HepG2 (cell line): Measurements from ENCODE around the gene NFS1. TPM values are rescaled to one million over a fixed set of nuclear protein-coding genes. Genes with fewer than 3 reads are reported as not detected.

Experiments
- ATAC-seq: fragments of 200-7000 bp; cut with Tn5 transposase; 3 replicates; pipeline ENCODE4 v1.9.1; 2020; ENCODE audit warnings: mild to moderate bottlenecking, moderate library complexity
- BruUV-seq: library from RNA; stranded (reverse); fragments of 400-500 nt; replicated peaks from 2 replicates; lab custom pipeline; 2021; lab: Mats Ljungman, UMichigan
- CTCF ChIA-PET: fragments of 300-600 bp; formaldehyde crosslinking; extraction: SDS; loops from one replicate; lab custom pipeline; 2021; ENCODE audit warnings: low total read pairs, inconsistent platforms, low intra/inter-chr PET ratio; lab: Yijun Ruan, JAX
- POLR2A ChIA-PET: fragments of 350-600 bp; sonication (Branson Sonifier 250); formaldehyde crosslinking; loops from one replicate; lab custom pipeline; 2020; ENCODE audit warnings: antibody characterized with exemption, inconsistent platforms; lab: Yijun Ruan, JAX
- DNase-seq: peaks from one replicate; pipeline ENCODE4 v3.0.0-alpha.2; 2015; ENCODE audit warnings: low spot score
- FAIRE-seq: peaks from 3 replicates; lab custom pipeline; 2011; peaks lifted over from hg19 to GRCh38; lab: Jason Lieb, UNC
- H2AFZ ChIP-seq: one replicate; pipeline ENCODE4 v1.6.1; 2011; ENCODE audit warnings: low read length, inconsistent platforms
- H3K27ac ChIP-seq: fragments of 300-600 bp; 3 replicates; pipeline ENCODE4 v1.8.0; 2011; ENCODE audit warnings: mixed run types, mild to moderate bottlenecking, mixed read lengths, low read length, inconsistent platforms; ENCODE audit not compliant: insufficient read depth; ENCODE audit errors: extremely low read length
- H3K27me3 ChIP-seq, 2 experiments: fragments of 200-600 bp in 1 of 2; 2 replicates in 1 of 2; 3 replicates in 1 of 2; pipeline versions ENCODE4 v1.6.0 to v1.8.0; 2011; ENCODE audit warnings: low read length in 2 of 2, mild to moderate bottlenecking in 2 of 2, moderate library complexity in 2 of 2, inconsistent platforms in 1 of 2; ENCODE audit not compliant: insufficient read depth in 2 of 2, control insufficient read depth in 1 of 2
- H3K36me3 ChIP-seq, 2 experiments: fragments of 200-600 bp in 1 of 2; replicated peaks in 1 of 2; 2 replicates in 1 of 2; 3 replicates in 1 of 2; pipeline versions ENCODE4 v1.5.1 to v1.8.0; 2011; ENCODE audit warnings: low read length in 2 of 2, inconsistent platforms in 1 of 2; ENCODE audit not compliant: insufficient read depth in 2 of 2, control insufficient read depth in 1 of 2
- H3K4me1 ChIP-seq: 2 replicates; pipeline ENCODE4 v1.5.1; 2012; ENCODE audit warnings: low read length, inconsistent platforms; ENCODE audit not compliant: insufficient read depth
- H3K4me2 ChIP-seq: 2 replicates; pipeline ENCODE4 v1.6.0; 2011; ENCODE audit warnings: low read depth, low read length, inconsistent platforms
- H3K4me3 ChIP-seq, 3 experiments: fragments of 200-600 bp in 1 of 3; sonication (generic), shearing (Covaris generic) in 1 of 3; replicated peaks in 1 of 3; 2 replicates each; pipeline ENCODE4 v1.5.1; 2011 to 2016; ENCODE audit warnings: low read length in 3 of 3, inconsistent platforms in 2 of 3, low read depth in 2 of 3, mild to moderate bottlenecking in 2 of 3, control low read depth in 1 of 3, mixed read lengths in 1 of 3; ENCODE audit not compliant: insufficient read depth in 1 of 3
- H3K79me2 ChIP-seq: one replicate; pipeline ENCODE4 v1.6.1; 2011; ENCODE audit warnings: low read length, inconsistent platforms; ENCODE audit not compliant: insufficient read depth
- H3K9ac ChIP-seq: 2 replicates; pipeline ENCODE4 v1.6.0; 2011; ENCODE audit warnings: mild to moderate bottlenecking, low read depth, low read length, inconsistent platforms; ENCODE audit not compliant: insufficient read depth
- H3K9me3 ChIP-seq: 2 replicates; pipeline ENCODE4 v1.5.1; 2012; ENCODE audit warnings: mild to moderate bottlenecking, low read length
- H4K20me1 ChIP-seq: 2 replicates; pipeline ENCODE4 v1.6.0; 2011; ENCODE audit warnings: inconsistent platforms, mild to moderate bottlenecking, low read length, moderate library complexity; ENCODE audit not compliant: insufficient read depth
- ARID2 ChIP-seq: sonication (generic); formaldehyde crosslinking; IDR thresholded peaks from 2 replicates; pipeline ENCODE4 v1.8.1; 2022; ENCODE audit warnings: mild to moderate bottlenecking, missing genetic modification reagents, borderline replicate concordance
- E2F1 ChIP-seq: sonication (generic); formaldehyde crosslinking; IDR thresholded peaks from 2 replicates; pipeline ENCODE4 v1.5.0; 2020; ENCODE audit warnings: missing genetic modification reagents
- E2F2 ChIP-seq: sonication (generic); formaldehyde crosslinking; IDR thresholded peaks from 2 replicates; pipeline ENCODE4 v1.4.0; 2020; ENCODE audit warnings: missing genetic modification reagents, borderline replicate concordance
- KDM2A ChIP-seq: sonication (generic); formaldehyde crosslinking; IDR thresholded peaks from 2 replicates; pipeline ENCODE4 v1.4.0; 2020; ENCODE audit warnings: low read depth, missing genetic modification reagents, borderline replicate concordance
- NFKB2 ChIP-seq: sonication (generic); formaldehyde crosslinking; IDR thresholded peaks from 2 replicates; pipeline ENCODE4 v1.4.0; 2020; ENCODE audit warnings: missing genetic modification reagents, borderline replicate concordance
- PAF1 ChIP-seq: IDR thresholded peaks from 2 replicates; pipeline ENCODE4 v1.6.1; 2016; ENCODE audit warnings: missing genetic modification reagents, missing compliant biosample characterization
- RAD21 ChIP-seq: fragments of 450-650 bp; formaldehyde crosslinking; IDR thresholded peaks from 2 replicates; pipeline ENCODE4 v1.5.0; 2020; ENCODE audit warnings: mild to moderate bottlenecking
- RBFOX2 ChIP-seq: fragments of 200-400 bp; formaldehyde crosslinking; IDR thresholded peaks from 2 replicates; pipeline ENCODE4 v1.6.1; 2017; ENCODE audit warnings: low read depth, mild to moderate bottlenecking, low read length
- SOX5 ChIP-seq: IDR thresholded peaks from 2 replicates; pipeline ENCODE4 v1.6.1; 2016; ENCODE audit warnings: borderline replicate concordance
- TEAD2 ChIP-seq: sonication (generic); formaldehyde crosslinking; IDR thresholded peaks from 2 replicates; pipeline ENCODE4 v1.9.0; 2021; ENCODE audit warnings: missing genetic modification reagents
- TSC22D2 ChIP-seq: sonication (generic); formaldehyde crosslinking; IDR thresholded peaks from 2 replicates; pipeline ENCODE4 v1.5.1; 2020; ENCODE audit warnings: missing genetic modification reagents, mild to moderate bottlenecking, borderline replicate concordance
- ZNF232 ChIP-seq: sonication (generic); formaldehyde crosslinking; IDR thresholded peaks from 2 replicates; pipeline ENCODE4 v1.4.0; 2020; ENCODE audit warnings: missing genetic modification reagents, borderline replicate concordance
- whole genome bisulfite sequencing: methylation state at CpG from one replicate; pipeline ENCODE4 v1.1.6; 2017; ENCODE audit warnings: low lambda C conversion rate; 5-methylcytosine and 5-hydroxymethylcytosine counted together
- in situ Hi-C: cut with HindIII; loops from 2 replicates; pipeline ENCODE4 v1.10.0; 2017; ENCODE audit warnings: low pct_unique_long_range_greater_than_20kb; ENCODE audit not compliant: extremely low pct_ligation_motif_present
- intact Hi-C: fragments of 100-400 bp; cut with micrococcal nuclease; formaldehyde crosslinking; loops from one replicate; pipeline ENCODE4 v1.10.0; 2022; ENCODE audit not compliant: unreplicated experiment
- polyA plus RNA-seq, 8 experiments: library from polyadenylated mRNA; depleted of rRNA in 3 of 8; stranded (reverse) in 7 of 8; unstranded in 1 of 8; fragments of >200 nt; fragmentation: Illumina TruSeq in 4 of 8; extraction: Trizol in 4 of 8; gene quantifications; 2 replicates each; pipeline versions ENCODE4 v1.2.1 to v1.2.3, GENCODE V29; 2011 to 2016; ENCODE audit warnings: low read depth in 4 of 8, missing spikeins in 1 of 8, mixed read lengths in 1 of 8; ENCODE audit not compliant: insufficient read depth in 1 of 8
- total RNA-seq, 5 experiments: library from RNA; depleted of rRNA; stranded (reverse); fragments of >200 nt; fragmentation: Illumina TruSeq; extraction: Trizol; gene quantifications; 2 replicates each; pipeline ENCODE4 v1.2.3, GENCODE V29; 2016; ENCODE audit warnings: low read depth in 1 of 5
- TF ChIP-seq, protein P1 (sequence below): IDR thresholded peaks from 2 replicates; pipeline ENCODE4 v1.6.1; 2016; ENCODE audit warnings: missing genetic modification reagents, missing compliant biosample characterization
- TF ChIP-seq, protein P2 (sequence below): sonication (generic); formaldehyde crosslinking; IDR thresholded peaks from 2 replicates; pipeline ENCODE4 v1.5.0; 2020; ENCODE audit warnings: mild to moderate bottlenecking, missing genetic modification reagents, borderline replicate concordance

Gene NFS1
- total and polyA plus RNA-seq, 2 of the 13 experiments (the other 11 are each of a cell fraction or from before 2014, with no cell fraction given): 65.9 to 88.1 TPM

DNA sequence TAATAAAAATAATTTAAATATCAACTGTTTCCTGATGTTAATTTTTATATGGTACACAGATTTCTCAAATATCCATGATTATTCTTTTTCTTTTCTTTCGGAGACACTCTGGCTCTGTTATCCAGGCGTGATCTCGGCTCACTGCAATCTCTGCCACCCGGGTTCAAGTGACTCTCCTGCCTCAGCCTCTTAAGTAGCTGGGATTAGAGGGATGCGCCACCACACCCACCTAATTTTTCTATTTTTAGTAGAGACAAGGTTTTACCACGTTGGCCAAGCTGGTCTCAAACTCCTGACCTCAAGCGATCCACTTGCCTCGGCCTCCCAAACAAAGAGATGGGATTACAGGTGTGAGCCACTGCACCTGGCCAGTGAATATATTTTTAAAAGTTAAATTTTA is 20.6 kb upstream of the NFS1 start:
- TF ChIP-seq RBFOX2 (peak; percentile 38; the same call in 1 of the 2 replicates), ZNF232 (CRISPR knock-in tag) (peak; percentile 28; the same call in 1 of the 2 replicates), KDM2A (CRISPR knock-in tag) (0 out of 2 replicates have a peak, but pooled peaks have one; percentile 10), E2F1 (CRISPR knock-in tag) (no peak), ARID2 (CRISPR knock-in tag) (no peak), SOX5 (no peak), NFKB2 (CRISPR knock-in tag) (0 out of 2 replicates have a peak, but pooled peaks have one; percentile 2), TSC22D2 (CRISPR knock-in tag) (no peak), TEAD2 (CRISPR knock-in tag) (no peak), RAD21 (CRISPR knock-in tag) (peak; percentile 8; the same call in 1 of the 2 replicates), E2F2 (0 out of 2 replicates have a peak, but pooled peaks have one; percentile 15), PAF1 (no peak)
- TF ChIP-seq, protein P1, sequence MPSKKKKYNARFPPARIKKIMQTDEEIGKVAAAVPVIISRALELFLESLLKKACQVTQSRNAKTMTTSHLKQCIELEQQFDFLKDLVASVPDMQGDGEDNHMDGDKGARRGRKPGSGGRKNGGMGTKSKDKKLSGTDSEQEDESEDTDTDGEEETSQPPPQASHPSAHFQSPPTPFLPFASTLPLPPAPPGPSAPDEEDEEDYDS (CRISPR knock-in tag): no peak
- TF ChIP-seq, protein P2, sequence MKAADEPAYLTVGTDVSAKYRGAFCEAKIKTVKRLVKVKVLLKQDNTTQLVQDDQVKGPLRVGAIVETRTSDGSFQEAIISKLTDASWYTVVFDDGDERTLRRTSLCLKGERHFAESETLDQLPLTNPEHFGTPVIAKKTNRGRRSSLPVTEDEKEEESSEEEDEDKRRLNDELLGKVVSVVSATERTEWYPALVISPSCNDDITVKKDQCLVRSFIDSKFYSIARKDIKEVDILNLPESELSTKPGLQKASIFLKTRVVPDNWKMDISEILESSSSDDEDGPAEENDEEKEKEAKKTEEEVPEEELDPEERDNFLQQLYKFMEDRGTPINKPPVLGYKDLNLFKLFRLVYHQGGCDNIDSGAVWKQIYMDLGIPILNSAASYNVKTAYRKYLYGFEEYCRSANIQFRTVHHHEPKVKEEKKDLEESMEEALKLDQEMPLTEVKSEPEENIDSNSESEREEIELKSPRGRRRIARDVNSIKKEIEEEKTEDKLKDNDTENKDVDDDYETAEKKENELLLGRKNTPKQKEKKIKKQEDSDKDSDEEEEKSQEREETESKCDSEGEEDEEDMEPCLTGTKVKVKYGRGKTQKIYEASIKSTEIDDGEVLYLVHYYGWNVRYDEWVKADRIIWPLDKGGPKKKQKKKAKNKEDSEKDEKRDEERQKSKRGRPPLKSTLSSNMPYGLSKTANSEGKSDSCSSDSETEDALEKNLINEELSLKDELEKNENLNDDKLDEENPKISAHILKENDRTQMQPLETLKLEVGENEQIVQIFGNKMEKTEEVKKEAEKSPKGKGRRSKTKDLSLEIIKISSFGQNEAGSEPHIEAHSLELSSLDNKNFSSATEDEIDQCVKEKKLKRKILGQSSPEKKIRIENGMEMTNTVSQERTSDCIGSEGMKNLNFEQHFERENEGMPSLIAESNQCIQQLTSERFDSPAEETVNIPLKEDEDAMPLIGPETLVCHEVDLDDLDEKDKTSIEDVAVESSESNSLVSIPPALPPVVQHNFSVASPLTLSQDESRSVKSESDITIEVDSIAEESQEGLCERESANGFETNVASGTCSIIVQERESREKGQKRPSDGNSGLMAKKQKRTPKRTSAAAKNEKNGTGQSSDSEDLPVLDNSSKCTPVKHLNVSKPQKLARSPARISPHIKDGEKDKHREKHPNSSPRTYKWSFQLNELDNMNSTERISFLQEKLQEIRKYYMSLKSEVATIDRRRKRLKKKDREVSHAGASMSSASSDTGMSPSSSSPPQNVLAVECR (CRISPR knock-in tag): 0 out of 2 replicates have a peak, but pooled peaks have one; percentile 33
- TF ChIP-seq, all 625 proteins: peak for 7
- no peak for DNase-seq
- WGBS: 85% methylated on average over 8 of the region's 8 CpGs
- Histone ChIP-seq H2AFZ (no peak overlapping the region), H3K4me3 (no peak overlapping the region), H3K27ac (no peak overlapping the region), H3K4me1 (0 out of 2 replicates have a peak, but pooled peaks cover 5% of the 10 kb centered on the region), H3K4me2 (no peak overlapping the region), H4K20me1 (peaks cover 100% of the 10 kb centered on the region), H3K79me2 (peaks cover 93% of the 10 kb centered on the region), H3K9ac (no peak overlapping the region), H3K36me3 (peaks cover 73 to 97% of the 10 kb centered on the region in 2 experiments), H3K9me3 (no peaks in the 10 kb centered on the region), H3K27me3 (no peaks in the 10 kb centered on the region)
- ChIA-PET CTCF (no interaction called here), POLR2A (interaction anchor here (1.1 to 23.6 kb wide), 8 partner anchors 6 to 178 kb away, joined by 3 to 319 read pairs (median 14); partner anchors contain the start of genes ERGIC3, NFS1, RBM39 and ROMO1)
- FAIRE-seq: no peak
- in situ Hi-C loops (no loop called here), intact Hi-C loops (no loop called here)
- ATAC-seq: no peak
- no TSS peak for BruUV-seq
